Liver (tissue), 9 donors: ENCODE results near the gene PITPNB. TPM values are rescaled to one million over a fixed set of nuclear protein-coding genes. Genes with fewer than 3 reads are reported as not detected.

ENCODE experiments used
- DNase-seq: peaks from one replicate; pipeline ENCODE4 v3.0.0-alpha.2; 2017; ENCODE audit warnings: low spot score
- H3K27ac ChIP-seq, 2 donors: one replicate each; pipeline ENCODE4 v1.7.0; 2013; ENCODE audit warnings: inconsistent platforms in 2 of 2, low read length in 2 of 2, control low read depth in 1 of 2, low read depth in 1 of 2, mild to moderate bottlenecking in 1 of 2
- H3K27me3 ChIP-seq, 4 donors: one replicate each; pipeline versions ENCODE4 v1.6.1 to v1.7.0; 2013; ENCODE audit warnings: low read length in 3 of 4, inconsistent platforms in 1 of 4, mild to moderate bottlenecking in 1 of 4, moderate library complexity in 1 of 4; ENCODE audit not compliant: control insufficient read depth in 4 of 4, insufficient read depth in 4 of 4
- H3K36me3 ChIP-seq, 4 donors: one replicate each; pipeline versions ENCODE4 v1.6.1 to v1.7.0; 2013; ENCODE audit warnings: low read length in 3 of 4, mild to moderate bottlenecking in 3 of 4, low read depth in 1 of 4, moderate library complexity in 1 of 4; ENCODE audit not compliant: control insufficient read depth in 4 of 4, insufficient read depth in 3 of 4
- H3K4me1 ChIP-seq, 4 donors: one replicate each; pipeline versions ENCODE4 v1.6.1 to v1.7.0; 2013; ENCODE audit warnings: low read length in 3 of 4, mild to moderate bottlenecking in 3 of 4, moderate library complexity in 1 of 4; ENCODE audit not compliant: control insufficient read depth in 4 of 4, insufficient read depth in 4 of 4
- H3K4me3 ChIP-seq, 3 donors: one replicate each; pipeline versions ENCODE4 v1.6.1 to v1.7.0; 2013; ENCODE audit warnings: low read length in 3 of 3, control low read depth in 1 of 3, low read depth in 1 of 3, mild to moderate bottlenecking in 1 of 3
- H3K9ac ChIP-seq, 2 donors: one replicate each; pipeline ENCODE4 v1.7.0; 2013; ENCODE audit warnings: low read length in 2 of 2, mild to moderate bottlenecking in 2 of 2, moderate library complexity in 2 of 2, control low read depth in 1 of 2, low read depth in 1 of 2
- H3K9me3 ChIP-seq, 4 donors: one replicate each; pipeline versions ENCODE4 v1.6.1 to v1.7.0; 2013; ENCODE audit warnings: low read length in 3 of 4; ENCODE audit not compliant: control insufficient read depth in 4 of 4
- CTCF ChIP-seq: fragments of 150-350 bp; IDR thresholded peaks from 2 replicates; pipeline ENCODE4 v1.5.1; 2017; ENCODE audit warnings: improper control_type of control experiment, low read depth, low read length; ENCODE audit not compliant: missing input control
- EGR1 ChIP-seq, 2 donors: IDR thresholded peaks; 2 replicates each; pipeline ENCODE4 v1.6.1; 2016 to 2018; ENCODE audit warnings: antibody characterized with exemption in 2 of 2, low read depth in 2 of 2
- FOXA1 ChIP-seq: IDR thresholded peaks from 2 replicates; pipeline ENCODE4 v1.6.1; 2016; ENCODE audit warnings: antibody characterized with exemption
- HNF4G ChIP-seq: IDR thresholded peaks from 2 replicates; pipeline ENCODE4 v1.6.1; 2016; ENCODE audit warnings: antibody characterized with exemption
- MAX ChIP-seq: IDR thresholded peaks from 2 replicates; pipeline ENCODE4 v1.6.1; 2016; ENCODE audit warnings: antibody characterized with exemption
- RAD21 ChIP-seq, 2 donors: IDR thresholded peaks; 2 replicates each; pipeline ENCODE4 v1.6.1; 2016; ENCODE audit warnings: antibody characterized with exemption in 2 of 2, mild to moderate bottlenecking in 2 of 2
- REST ChIP-seq: IDR thresholded peaks from 2 replicates; pipeline ENCODE4 v1.6.1; 2016; ENCODE audit warnings: antibody characterized with exemption, mild to moderate bottlenecking
- RXRA ChIP-seq, 2 donors: IDR thresholded peaks; 2 replicates each; pipeline ENCODE4 v1.6.1; 2017 to 2018; ENCODE audit warnings: antibody characterized with exemption in 2 of 2, mild to moderate bottlenecking in 1 of 2
- SP1 ChIP-seq: IDR thresholded peaks from 2 replicates; pipeline ENCODE4 v1.6.1; 2018; ENCODE audit warnings: antibody characterized with exemption, mild to moderate bottlenecking
- ZBTB33 ChIP-seq: IDR thresholded peaks from 2 replicates; pipeline ENCODE4 v1.6.1; 2016; ENCODE audit warnings: antibody characterized with exemption
- WGBS: extraction: QIAGEN DNeasy Blood & Tissue Kit; methylation state at CpG from one replicate; pipeline ENCODE4 v1.1.7; 2013; 5-methylcytosine and 5-hydroxymethylcytosine counted together
- polyA plus RNA-seq, 2 donors: library from polyadenylated mRNA; stranded (reverse) in 1 of 2; unstranded in 1 of 2; fragments of 200-250 nt in 1 of 2; fragments of >200 nt in 1 of 2; fragmentation: Nextera tagmentation in 1 of 2; extraction: Ambion mirVana in 1 of 2; gene quantifications; one replicate each; pipeline versions ENCODE4 v1.2.1 to v1.2.3, GENCODE V29; 2013 to 2015
- total RNA-seq, 2 donors: library from RNA; depleted of rRNA; stranded (reverse); fragments of >200 nt; gene quantifications; one replicate each; pipeline ENCODE4 v1.2.3, GENCODE V29; 2014
- donor health status: healthy.
- donor health status: healthy.
- donor health status: healthy.
- donor health status: healthy.
- donor health status: healthy.

The PITPNB gene
- total and polyA plus RNA-seq, 4 donors, result 18.4 to 57.4 (median 34.4) TPM

- H3K9ac ChIP-seq, result peak overlapping the region; percentile 26 to 28
- no peak overlapping the region for H3K4me3 ChIP-seq
- H3K27me3 ChIP-seq, result no peaks in the 10 kb centered on the region
- 24% methylated on average over 3 of the region's 3 CpGs for WGBS
- peaks cover 4 to 39% (median 31%) of the 10 kb centered on the region in 4 donors for H3K4me1 ChIP-seq
- no peak for TF ChIP-seq MAX
- TF ChIP-seq EGR1 (IDR thresholded peaks at IDR 0.05; ENCODE audit: low read depth in 2 of 2), result no peak
- TF ChIP-seq ZBTB33, result no peak
- TF ChIP-seq FOXA1, result no peak
- TF ChIP-seq RXRA (IDR thresholded peaks at IDR 0.05), result no peak
- TF ChIP-seq HNF4G, result no peak
- TF ChIP-seq SP1, result no peak
- TF ChIP-seq REST, result no peak
- no peak for TF ChIP-seq RAD21 (IDR thresholded peaks at IDR 0.05)
- no peaks in the 10 kb centered on the region for H3K9me3 ChIP-seq
- no peak for DNase-seq
- H3K36me3 ChIP-seq, result peaks cover 0 to 14% (median 7%) of the 10 kb centered on the region in 4 donors
- peak overlapping the region; percentile 16 to 56 for H3K27ac ChIP-seq
Observed at GRCh38 chr22:27881421-27881820, 37.6 kb downstream of the PITPNB start.

GRCh38 chr22:27880778-27881394 is 38.2 kb downstream of the PITPNB start:
- WGBS, result 18% methylated on average over 6 of the region's 6 CpGs
- TF ChIP-seq RAD21 (IDR thresholded peaks at IDR 0.05), result peak; percentile 95 to 96
- peak; percentile 82 for TF ChIP-seq CTCF
- TF ChIP-seq ZBTB33, result no peak
- Histone ChIP-seq H3K27ac (peak overlapping the region; percentile 16 to 56), H3K4me1 (peaks cover 4 to 39% (median 29%) of the 10 kb centered on the region in 4 donors), H3K27me3 (no peaks in the 10 kb centered on the region), H3K36me3 (peaks cover 0 to 14% (median 7%) of the 10 kb centered on the region in 4 donors), H3K4me3 (no peak overlapping the region), H3K9ac (peak overlapping the region; percentile 28 to 60), H3K9me3 (no peaks in the 10 kb centered on the region)
- no peak for DNase-seq
